ENCODE data around the gene ANXA1.

DNA sequence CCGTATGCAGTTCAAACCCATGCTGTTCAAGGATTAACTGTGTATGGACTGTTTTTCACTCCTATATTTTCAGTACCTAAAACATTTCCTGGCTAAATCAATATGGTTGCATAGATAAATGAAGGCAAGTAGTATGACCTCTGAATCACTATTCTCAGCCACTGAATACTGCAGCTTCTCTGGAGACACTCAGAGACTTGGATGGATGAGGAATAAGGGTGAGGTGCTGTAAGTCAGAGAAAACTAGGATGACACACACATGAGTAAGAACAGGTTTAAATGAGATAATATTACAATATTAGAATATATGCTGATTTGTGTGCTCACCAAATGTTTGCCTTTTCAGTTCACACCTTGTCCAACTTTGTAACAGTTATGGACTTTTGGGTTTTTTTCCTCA lies 26.0 kb upstream of the ANXA1 start:
- TF ChIP-seq POLR2A (IDR thresholded peaks at IDR 0.05; ENCODE audit: low read depth, low read length) (no peak), MAX (IDR thresholded peaks at IDR 0.05; ENCODE audit: insufficient read depth, insufficient read length) (no peak), FOS (IDR thresholded peaks at IDR 0.05; ENCODE audit: borderline replicate concordance, insufficient read depth, low read length) (no peak), POLR2AphosphoS5 (IDR thresholded peaks at IDR 0.05; ENCODE audit: insufficient read depth, low read depth, low read length) (no peak), EZH2 (IDR thresholded peaks at IDR 0.05; ENCODE audit: borderline replicate concordance, low read depth, low read length, severe bottlenecking) (no peak), JUN (IDR thresholded peaks at IDR 0.05; ENCODE audit: borderline replicate concordance, insufficient read depth, insufficient read length, low read depth) (no peak), GATA2 (IDR thresholded peaks at IDR 0.05; ENCODE audit: insufficient read depth, insufficient read length, low read depth, low read length) (no peak)
- TF ChIP-seq, protein P1, sequence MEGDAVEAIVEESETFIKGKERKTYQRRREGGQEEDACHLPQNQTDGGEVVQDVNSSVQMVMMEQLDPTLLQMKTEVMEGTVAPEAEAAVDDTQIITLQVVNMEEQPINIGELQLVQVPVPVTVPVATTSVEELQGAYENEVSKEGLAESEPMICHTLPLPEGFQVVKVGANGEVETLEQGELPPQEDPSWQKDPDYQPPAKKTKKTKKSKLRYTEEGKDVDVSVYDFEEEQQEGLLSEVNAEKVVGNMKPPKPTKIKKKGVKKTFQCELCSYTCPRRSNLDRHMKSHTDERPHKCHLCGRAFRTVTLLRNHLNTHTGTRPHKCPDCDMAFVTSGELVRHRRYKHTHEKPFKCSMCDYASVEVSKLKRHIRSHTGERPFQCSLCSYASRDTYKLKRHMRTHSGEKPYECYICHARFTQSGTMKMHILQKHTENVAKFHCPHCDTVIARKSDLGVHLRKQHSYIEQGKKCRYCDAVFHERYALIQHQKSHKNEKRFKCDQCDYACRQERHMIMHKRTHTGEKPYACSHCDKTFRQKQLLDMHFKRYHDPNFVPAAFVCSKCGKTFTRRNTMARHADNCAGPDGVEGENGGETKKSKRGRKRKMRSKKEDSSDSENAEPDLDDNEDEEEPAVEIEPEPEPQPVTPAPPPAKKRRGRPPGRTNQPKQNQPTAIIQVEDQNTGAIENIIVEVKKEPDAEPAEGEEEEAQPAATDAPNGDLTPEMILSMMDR (IDR thresholded peaks at IDR 0.05; ENCODE audit: extremely low read depth in 1 of 2, insufficient read depth in 1 of 2, low read depth in 1 of 2, low read length in 2 of 2), result no peak
